Measurements from ENCODE around the gene SCN4A.
"Not testable (repeated sequence)": the region's sequence is repeated elsewhere in the genome, so short reads cannot be mapped to it uniquely, and the experiment has no call there.

Gene SCN4A

GRCh38 chr17:63926164-63926563 is 46.6 kb downstream of the SCN4A start:
- Histone ChIP-seq H3K27ac (peak overlapping the region in 1 of 21 experiments; percentile 60), H3K4me3 (no peak overlapping the region)

- Histone ChIP-seq H3K4me3 (no peak overlapping the region), H3K27ac (peak overlapping the region in 1 of 21 experiments; percentile 60)
Measured at GRCh38 chr17:63925615-63926014, 47.1 kb downstream of the SCN4A start.

GRCh38 chr17:63922402-63922801 is 50.3 kb downstream of the SCN4A start:
- not testable (repeated sequence) for H3K27ac ChIP-seq, H3K4me3 ChIP-seq

- not testable (repeated sequence) for H3K4me3 ChIP-seq, H3K27ac ChIP-seq
Measured at GRCh38 chr17:63920779-63921178, 51.9 kb downstream of the SCN4A start.

GRCh38 chr17:63920050-63920449 is 52.7 kb downstream of the SCN4A start:
- not testable (repeated sequence) for H3K4me3 ChIP-seq, H3K27ac ChIP-seq

GRCh38 chr17:63919311-63919723 is 53.4 kb downstream of the SCN4A start:
- no peak overlapping the region for H3K27ac ChIP-seq
- H3K4me3 ChIP-seq = no peak overlapping the region

- not testable (repeated sequence) for H3K27ac ChIP-seq, H3K4me3 ChIP-seq
Measured at GRCh38 chr17:63918789-63919305, 53.9 kb downstream of the SCN4A start, which contains the start of gene GH1. GH1 (minus strand) TSS chr17:63918839; CDS start chr17:63918776, 63 bp downstream.

GRCh38 chr17:63918305-63918704 is 54.4 kb downstream of the SCN4A start:
- Histone ChIP-seq H3K27ac (no peak overlapping the region), H3K4me3 (no peak overlapping the region)

GRCh38 chr17:63917646-63918045 is 55.1 kb downstream of the SCN4A start:
- H3K4me3 ChIP-seq = no peak overlapping the region
- H3K27ac ChIP-seq = no peak overlapping the region

- H3K27ac ChIP-seq, H3K4me3 ChIP-seq: not testable (repeated sequence)
Measured at GRCh38 chr17:63917206-63917605, 55.5 kb downstream of the SCN4A start.

- no peak overlapping the region for H3K27ac ChIP-seq
- no peak overlapping the region for H3K4me3 ChIP-seq
Measured at GRCh38 chr17:63916566-63917185, 56.0 kb downstream of the SCN4A start.

GRCh38 chr17:63915753-63916152 is 57.0 kb downstream of the SCN4A start:
- not testable (repeated sequence) for H3K4me3 ChIP-seq, H3K27ac ChIP-seq

- Histone ChIP-seq H3K4me3 (no peak overlapping the region), H3K27ac (no peak overlapping the region)
Measured at GRCh38 chr17:63914471-63914870, 58.2 kb downstream of the SCN4A start.

- Histone ChIP-seq H3K27ac (no peak overlapping the region), H3K4me3 (no peak overlapping the region)
Measured at GRCh38 chr17:63911657-63912100, 61.0 kb downstream of the SCN4A start.

GRCh38 chr17:63911041-63911635 is 61.6 kb downstream of the SCN4A start, which contains the start of gene CSHL1:
CSHL1 (minus strand) TSS chr17:63911258; CDS start chr17:63911196, 62 bp downstream.
- Histone ChIP-seq H3K27ac (no peak within 1 kb of the TSS), H3K4me3 (no peak within 1 kb of the TSS)

GRCh38 chr17:63910096-63910495 is 62.6 kb downstream of the SCN4A start:
- no peak overlapping the region for H3K4me3 ChIP-seq
- H3K27ac ChIP-seq = no peak overlapping the region

GRCh38 chr17:63909586-63909985 is 63.1 kb downstream of the SCN4A start:
- not testable (repeated sequence) for H3K27ac ChIP-seq, H3K4me3 ChIP-seq

- H3K4me3 ChIP-seq, H3K27ac ChIP-seq: not testable (repeated sequence)
Measured at GRCh38 chr17:63907161-63907778, 65.4 kb downstream of the SCN4A start.

- not testable (repeated sequence) for H3K27ac ChIP-seq, H3K4me3 ChIP-seq
Measured at GRCh38 chr17:63904796-63905195, 67.9 kb downstream of the SCN4A start.

GRCh38 chr17:63903787-63904201 is 68.9 kb downstream of the SCN4A start:
- H3K27ac ChIP-seq, H3K4me3 ChIP-seq: not testable (repeated sequence)

GRCh38 chr17:63901971-63902370 is 70.7 kb downstream of the SCN4A start:
- H3K4me3 ChIP-seq, H3K27ac ChIP-seq: not testable (repeated sequence)
